Stimulated activated CD8-positive, alpha-beta memory T cell treated with anti-CD3 and anti-CD28 coated beads, Interleukin-4, amount 100 ng/mL, for 48 hours (primary cell): Measurements from ENCODE around the gene ARHGAP24.

ENCODE experiments used
- DNase-seq: peaks from one replicate; pipeline ENCODE4 v3.0.0-alpha.2; 2020

ARHGAP24 gene

GRCh38 chr4:86038037-86038436, 563.1 kb downstream of the ARHGAP24 start:
- DNase-seq = no peak

GRCh38 chr4:86043755-86044592, 569.0 kb downstream of the ARHGAP24 start:
- DNase-seq = no peak

- DNase-seq = no peak
Observed at GRCh38 chr4:86044593-86044985, 569.6 kb downstream of the ARHGAP24 start.

- DNase-seq = no peak
Observed at GRCh38 chr4:86048426-86048825, 573.5 kb downstream of the ARHGAP24 start.

- DNase-seq = no peak
Observed at GRCh38 chr4:86050496-86050895, 575.5 kb downstream of the ARHGAP24 start.
